ENCODE measurements around the gene CADPS2.

DNA sequence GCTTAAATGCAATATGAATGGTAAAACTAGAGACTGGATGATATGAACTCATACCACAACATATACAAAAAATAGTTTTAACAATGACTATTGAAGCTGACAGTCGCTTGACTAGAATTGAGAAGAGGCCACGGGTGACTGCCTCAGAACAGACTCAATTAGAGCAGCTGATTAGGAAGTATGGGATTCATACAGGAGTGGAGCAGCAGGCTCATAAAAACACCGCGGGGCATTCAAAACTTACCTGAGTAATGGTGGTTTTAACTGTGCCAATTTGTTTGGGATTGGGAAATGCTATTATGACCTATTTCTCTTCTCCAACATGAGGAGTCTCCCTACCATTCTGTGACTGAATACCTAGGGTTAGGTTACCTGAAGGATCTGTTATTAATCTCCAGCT is 2.1 kb downstream of the CADPS2 start:
- no peak for TF ChIP-seq TAF1 (IDR thresholded peaks at IDR 0.05; ENCODE audit: low read depth, low read length)
- no peak for TF ChIP-seq POLR2A (IDR thresholded peaks at IDR 0.05; ENCODE audit: low read depth, low read length)
